ENCODE measurements around the gene SLC18B1.

DNA sequence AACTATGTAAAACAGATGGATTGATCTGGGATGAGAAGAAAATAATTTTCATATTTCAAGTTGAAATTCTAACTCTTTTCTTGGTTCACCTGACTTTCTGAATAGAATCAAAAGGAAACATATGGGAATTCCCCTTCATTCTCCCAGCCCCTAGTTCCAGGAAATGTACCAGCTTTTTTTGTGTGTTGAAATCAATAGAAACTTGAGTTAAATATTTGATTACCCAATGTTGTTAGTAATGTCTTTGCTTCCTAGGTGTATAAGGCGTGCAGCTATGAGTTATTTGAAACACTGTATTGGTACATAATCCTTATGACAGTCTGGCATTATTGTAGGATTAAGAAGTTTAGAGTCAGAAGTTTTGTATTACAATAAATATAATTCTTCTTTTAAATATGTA, 62.2 kb downstream of the SLC18B1 start:
- TF ChIP-seq CTCF (IDR thresholded peaks at IDR 0.05), result no peak
- TF ChIP-seq ESRRA (CRISPR knock-in tag; IDR thresholded peaks at IDR 0.05; ENCODE audit: borderline replicate concordance), result no peak
- no peak for TF ChIP-seq NR2C2 (CRISPR knock-in tag; IDR thresholded peaks at IDR 0.05)
- TF ChIP-seq NFYB (CRISPR knock-in tag; conservative IDR thresholded peaks at IDR 0.05; ENCODE audit: low read depth), result no peak
- TF ChIP-seq SP1 (CRISPR knock-in tag; conservative IDR thresholded peaks at IDR 0.05), result no peak
- TF ChIP-seq TP53 (CRISPR knock-in tag; IDR thresholded peaks at IDR 0.05), result no peak
- no peak for TF ChIP-seq MLX (CRISPR knock-in tag; IDR thresholded peaks at IDR 0.05)
- 0 out of 2 replicates have a peak, but pooled peaks have one; percentile 13 for TF ChIP-seq GABPB1 (CRISPR knock-in tag; IDR thresholded peaks at IDR 0.05)
- TF ChIP-seq ZNF263 (CRISPR knock-in tag; IDR thresholded peaks at IDR 0.05; ENCODE audit: low read depth), result no peak
- TF ChIP-seq CREB1 (CRISPR knock-in tag; IDR thresholded peaks at IDR 0.05), result no peak
- TF ChIP-seq CREM (CRISPR knock-in tag; IDR thresholded peaks at IDR 0.05), result no peak
- TF ChIP-seq IRF2 (CRISPR knock-in tag; IDR thresholded peaks at IDR 0.05; ENCODE audit: borderline replicate concordance, low read depth), result no peak
- no peak for TF ChIP-seq ZNF121 (CRISPR knock-in tag; IDR thresholded peaks at IDR 0.05)
- TF ChIP-seq, protein P1, sequence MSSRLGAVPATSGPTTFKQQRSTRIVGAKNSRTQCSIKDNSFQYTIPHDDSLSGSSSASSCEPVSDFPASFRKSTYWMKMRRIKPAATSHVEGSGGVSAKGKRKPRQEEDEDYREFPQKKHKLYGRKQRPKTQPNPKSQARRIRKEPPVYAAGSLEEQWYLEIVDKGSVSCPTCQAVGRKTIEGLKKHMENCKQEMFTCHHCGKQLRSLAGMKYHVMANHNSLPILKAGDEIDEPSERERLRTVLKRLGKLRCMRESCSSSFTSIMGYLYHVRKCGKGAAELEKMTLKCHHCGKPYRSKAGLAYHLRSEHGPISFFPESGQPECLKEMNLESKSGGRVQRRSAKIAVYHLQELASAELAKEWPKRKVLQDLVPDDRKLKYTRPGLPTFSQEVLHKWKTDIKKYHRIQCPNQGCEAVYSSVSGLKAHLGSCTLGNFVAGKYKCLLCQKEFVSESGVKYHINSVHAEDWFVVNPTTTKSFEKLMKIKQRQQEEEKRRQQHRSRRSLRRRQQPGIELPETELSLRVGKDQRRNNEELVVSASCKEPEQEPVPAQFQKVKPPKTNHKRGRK (CRISPR knock-in tag; IDR thresholded peaks at IDR 0.05; ENCODE audit: borderline replicate concordance), result no peak
